Pulmonary artery endothelial cell (primary cell): ENCODE results near the gene PPP1R12C. TPM values are rescaled to one million over a fixed set of nuclear protein-coding genes. Genes with fewer than 3 reads are reported as not detected.

ENCODE experiments used
- DNase-seq: peaks from one replicate; pipeline ENCODE4 v3.0.0-alpha.2; 2011; ENCODE audit warnings: low read depth, low spot score
- total RNA-seq: library from RNA; depleted of rRNA; stranded (reverse); fragments of >200 nt; gene quantifications from 2 replicates; pipeline ENCODE4 v1.2.3, GENCODE V29; 2014

PPP1R12C gene
- total RNA-seq, 1 donor from 2014 or later: 34.8 TPM

DNA sequence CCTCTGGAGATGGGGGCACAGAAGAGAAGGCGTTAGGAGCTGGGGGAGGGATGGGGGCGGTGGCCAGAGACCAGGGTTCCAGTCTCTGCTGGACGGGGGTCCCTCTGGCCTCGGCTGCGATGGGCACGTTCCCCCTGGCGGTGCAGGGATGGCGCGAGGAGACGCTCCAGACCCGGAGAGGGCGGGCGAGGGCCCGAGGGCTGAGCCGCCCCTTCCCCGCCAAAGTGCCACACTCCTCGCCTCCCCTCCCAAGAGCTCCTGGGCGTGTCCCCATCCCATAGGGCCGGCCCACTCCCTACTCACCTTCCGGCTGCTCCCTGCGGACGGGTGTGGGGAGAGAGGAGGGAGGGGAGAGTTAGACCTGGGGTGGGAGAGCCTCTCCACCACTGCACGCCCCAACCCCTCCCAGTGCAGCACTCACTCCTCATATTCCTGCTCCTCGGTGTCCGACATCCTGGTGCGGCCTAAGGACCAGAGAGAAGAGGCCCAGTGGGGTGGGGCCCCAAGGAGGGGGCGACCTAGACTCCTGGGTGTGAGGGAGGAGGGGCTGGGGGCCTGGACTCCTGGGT lies 29.4 kb upstream of the PPP1R12C start:
- no peak for DNase-seq

DNA sequence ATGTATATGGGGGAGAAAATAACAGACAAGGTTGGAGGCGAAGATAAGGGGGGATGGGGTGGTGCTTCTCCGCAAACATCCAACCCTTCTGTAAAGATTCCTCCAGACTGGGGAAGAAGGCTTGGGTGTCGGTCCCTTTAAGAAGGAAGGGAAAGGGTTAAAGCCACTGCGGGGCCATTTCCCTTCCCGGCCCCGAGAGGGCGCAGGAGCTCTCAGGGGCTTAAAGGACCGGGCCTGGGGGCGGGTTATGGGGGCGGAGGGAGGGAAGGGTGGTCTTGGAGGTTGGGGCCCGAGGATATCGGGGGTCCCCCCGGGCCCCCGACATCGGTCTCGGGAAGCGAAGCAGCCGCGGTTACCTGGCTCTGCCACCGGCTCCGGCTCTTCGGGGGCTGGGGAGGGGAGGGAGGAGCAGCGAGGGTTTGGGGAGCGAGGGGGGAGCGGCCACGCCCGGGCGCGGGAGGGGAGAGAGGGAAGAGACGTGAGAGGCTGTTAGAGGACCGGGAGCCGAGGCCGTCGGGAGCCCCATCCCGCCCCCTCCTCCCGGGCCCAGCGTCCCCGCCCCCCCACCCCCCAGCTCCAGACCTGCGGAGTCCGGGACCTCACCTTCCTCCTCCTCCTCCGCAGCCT lies 28.8 kb upstream of the PPP1R12C start:
- no peak for DNase-seq

- no peak for DNase-seq
Measured at GRCh38 chr19:55145232-55145631, 27.8 kb upstream of the PPP1R12C start.

DNA sequence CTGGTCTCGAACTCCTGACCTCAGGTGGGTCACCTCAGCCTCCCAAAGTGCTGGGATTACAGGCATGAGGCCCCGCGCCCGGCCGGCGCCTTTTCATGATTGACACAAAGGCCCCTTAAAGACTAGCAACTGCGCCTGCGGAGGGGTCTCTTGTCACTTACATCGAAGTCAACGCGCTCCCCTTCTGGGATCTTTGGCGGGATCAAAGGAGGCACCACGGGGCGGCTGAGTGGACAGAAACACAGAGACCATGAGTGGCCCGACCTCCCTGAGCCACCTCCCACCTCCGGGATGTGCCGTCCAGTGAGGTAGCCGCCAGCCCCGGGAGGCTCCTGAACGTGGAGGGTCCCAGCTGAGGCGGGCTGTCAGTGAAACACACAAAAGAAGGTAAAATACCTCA lies 24.3 kb upstream of the PPP1R12C start:
- DNase-seq: no peak

- no peak for DNase-seq
Measured at GRCh38 chr19:55137915-55138314, 20.5 kb upstream of the PPP1R12C start.

DNA sequence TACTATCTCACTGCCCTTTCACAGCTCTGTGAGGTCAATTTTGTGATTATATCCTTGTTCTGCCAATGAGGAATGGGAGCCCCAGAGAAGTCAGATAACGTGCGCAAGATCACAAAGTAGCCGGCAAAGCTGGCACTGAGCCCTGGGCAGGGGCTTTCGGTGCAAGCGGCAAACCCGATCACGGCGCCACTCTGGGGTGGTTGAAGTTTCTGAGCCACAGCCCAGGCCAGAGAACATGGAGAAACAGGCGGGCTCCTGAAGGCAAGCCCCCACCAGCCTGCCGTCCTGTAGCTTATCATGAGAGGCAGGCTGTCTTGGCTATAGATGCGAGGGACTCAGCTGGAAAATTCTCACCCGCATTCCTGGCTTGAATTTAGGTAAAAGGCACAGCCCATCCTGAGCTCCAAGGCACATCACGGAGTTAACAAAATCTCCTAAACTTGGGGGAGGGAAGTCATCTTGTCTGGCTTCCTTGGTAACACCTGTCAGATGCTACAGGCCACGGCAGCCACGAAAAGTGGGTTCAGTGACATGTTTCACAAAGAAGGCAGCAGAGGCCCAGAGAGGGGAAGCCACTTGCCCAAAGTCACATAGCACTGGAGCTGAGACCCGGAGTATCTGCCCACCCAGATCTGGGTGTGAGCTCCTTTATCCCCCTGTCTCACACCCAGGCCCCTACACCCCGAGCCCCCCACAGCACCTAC lies 19.1 kb upstream of the PPP1R12C start:
- DNase-seq: no peak

DNA sequence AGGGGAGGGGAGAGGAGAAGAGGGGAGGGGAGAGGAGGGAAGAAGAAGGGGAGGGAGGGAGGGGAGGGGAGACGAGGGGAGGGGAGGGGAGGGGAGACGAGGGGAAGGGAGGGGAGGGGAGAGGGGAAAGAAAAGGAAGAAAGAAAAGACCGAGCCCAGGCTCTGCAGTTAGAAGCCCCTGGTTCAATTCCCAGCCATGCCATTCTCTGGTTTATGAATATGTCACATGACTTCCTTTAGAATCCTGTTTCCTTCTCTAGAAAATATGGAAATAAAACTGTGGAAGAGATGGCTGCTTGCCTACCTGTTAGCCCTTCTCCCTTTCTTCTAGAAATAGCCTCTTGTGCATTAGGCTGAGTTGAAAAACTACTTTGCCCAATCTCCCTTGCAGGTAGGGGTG lies 17.3 kb upstream of the PPP1R12C start:
- DNase-seq: no peak

GRCh38 chr19:55133639-55134444 lies 16.4 kb upstream of the PPP1R12C start:
- no peak for DNase-seq

DNA sequence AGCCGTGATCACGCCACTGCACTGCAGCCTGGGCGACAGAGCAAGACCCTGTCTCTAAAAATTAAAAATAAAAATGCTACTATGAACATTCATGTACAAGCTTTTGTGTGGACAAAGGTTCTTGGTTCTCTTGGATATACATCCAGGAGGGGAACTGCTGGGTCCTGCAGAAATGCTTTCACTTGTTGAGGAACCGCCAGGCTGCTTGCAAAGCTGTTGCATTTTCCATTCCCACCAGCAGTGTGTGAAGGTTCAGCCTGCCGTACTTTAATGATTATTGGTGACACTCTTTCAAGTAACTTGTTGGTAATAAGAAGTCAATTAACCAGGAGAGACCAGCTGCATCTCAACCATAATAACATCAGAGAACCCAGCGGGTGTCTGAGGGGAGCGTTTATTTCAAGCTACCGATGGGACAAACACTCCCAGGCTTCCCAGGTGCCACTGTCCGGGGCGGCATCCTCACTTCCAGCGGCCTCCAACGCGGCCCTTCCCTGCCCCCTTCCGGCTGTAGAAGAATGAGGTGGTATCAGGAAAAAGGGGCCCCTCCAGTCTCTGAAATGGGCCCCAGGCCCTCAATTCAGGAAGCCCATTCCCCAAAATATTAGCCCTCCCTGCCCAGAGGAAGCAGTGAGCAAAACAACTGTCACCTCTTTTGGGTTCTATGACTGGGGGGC lies 15.2 kb upstream of the PPP1R12C start:
- no peak for DNase-seq

GRCh38 chr19:55131421-55131820 lies 14.0 kb upstream of the PPP1R12C start:
- no peak for DNase-seq

DNA sequence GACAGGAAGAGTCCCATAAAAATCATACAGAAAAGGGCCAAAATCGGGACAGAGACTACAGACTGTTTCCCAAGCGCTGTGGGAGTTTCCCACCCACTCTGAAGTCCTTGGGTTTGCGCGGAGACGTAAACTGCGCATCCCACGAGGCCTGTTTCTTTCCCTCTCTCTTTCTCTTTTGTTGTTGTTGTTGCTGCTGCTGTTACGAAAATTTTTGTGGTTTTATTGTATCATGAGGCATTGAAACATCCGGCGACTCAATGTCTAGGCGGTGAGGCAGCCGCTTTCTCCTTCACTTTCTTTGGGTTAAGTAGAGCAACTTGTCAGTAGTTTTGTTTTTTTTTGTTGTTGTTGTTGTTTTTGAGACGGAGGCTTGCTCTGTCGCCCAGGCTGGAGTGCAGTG lies 1.6 kb upstream of the PPP1R12C start:
- no peak for DNase-seq

GRCh38 chr19:55118401-55118991 lies 1.1 kb upstream of the PPP1R12C start:
- DNase-seq: no peak

DNA sequence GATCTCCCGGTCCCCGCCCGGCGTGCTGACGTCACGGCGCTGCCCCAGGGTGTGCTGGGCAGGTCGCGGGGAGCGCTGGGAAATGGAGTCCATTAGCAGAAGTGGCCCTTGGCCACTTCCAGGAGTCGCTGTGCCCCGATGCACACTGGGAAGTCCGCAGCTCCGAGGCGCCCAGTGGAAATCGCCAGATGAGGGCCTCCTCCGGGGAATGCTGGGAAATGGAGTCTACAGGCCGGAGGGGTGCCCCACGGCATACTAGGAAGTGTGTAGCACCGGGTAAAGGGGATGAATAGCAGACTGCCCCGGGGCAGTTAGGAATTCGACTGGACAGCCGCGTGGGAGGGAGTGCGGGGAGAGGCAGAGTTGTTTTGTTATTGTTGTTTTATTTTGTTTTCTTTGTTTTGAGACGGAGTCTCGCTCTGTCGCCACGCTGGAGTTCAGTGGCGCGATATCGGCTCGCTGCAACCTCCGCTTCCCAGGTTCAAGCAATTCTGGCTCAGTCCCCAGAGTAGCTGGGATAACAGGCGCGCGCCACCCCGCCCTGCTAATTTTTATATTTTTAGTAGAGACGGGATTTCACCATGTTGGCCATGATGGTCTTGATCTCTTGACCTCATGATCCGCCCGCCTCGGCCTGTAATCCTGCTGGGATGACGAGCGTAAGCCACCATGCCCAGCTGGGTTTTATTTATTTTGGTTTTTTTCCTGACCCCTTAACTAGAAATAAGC lies 390 bp upstream of the PPP1R12C start:
- DNase-seq: peak; percentile 97

GRCh38 chr19:55116232-55116858 lies 1.1 kb downstream of the PPP1R12C start:
- DNase-seq: no peak

GRCh38 chr19:55115446-55116065 lies 1.9 kb downstream of the PPP1R12C start:
- no peak for DNase-seq

DNA sequence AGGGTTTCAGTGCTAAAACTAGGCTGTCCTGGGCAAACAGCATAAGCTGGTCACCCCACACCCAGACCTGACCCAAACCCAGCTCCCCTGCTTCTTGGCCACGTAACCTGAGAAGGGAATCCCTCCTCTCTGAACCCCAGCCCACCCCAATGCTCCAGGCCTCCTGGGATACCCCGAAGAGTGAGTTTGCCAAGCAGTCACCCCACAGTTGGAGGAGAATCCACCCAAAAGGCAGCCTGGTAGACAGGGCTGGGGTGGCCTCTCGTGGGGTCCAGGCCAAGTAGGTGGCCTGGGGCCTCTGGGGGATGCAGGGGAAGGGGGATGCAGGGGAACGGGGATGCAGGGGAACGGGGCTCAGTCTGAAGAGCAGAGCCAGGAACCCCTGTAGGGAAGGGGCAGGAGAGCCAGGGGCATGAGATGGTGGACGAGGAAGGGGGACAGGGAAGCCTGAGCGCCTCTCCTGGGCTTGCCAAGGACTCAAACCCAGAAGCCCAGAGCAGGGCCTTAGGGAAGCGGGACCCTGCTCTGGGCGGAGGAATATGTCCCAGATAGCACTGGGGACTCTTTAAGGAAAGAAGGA lies 2.8 kb downstream of the PPP1R12C start:
- DNase-seq: no peak

- DNase-seq: peak; percentile 79
Measured at GRCh38 chr19:55113570-55114039, 3.8 kb downstream of the PPP1R12C start.

DNA sequence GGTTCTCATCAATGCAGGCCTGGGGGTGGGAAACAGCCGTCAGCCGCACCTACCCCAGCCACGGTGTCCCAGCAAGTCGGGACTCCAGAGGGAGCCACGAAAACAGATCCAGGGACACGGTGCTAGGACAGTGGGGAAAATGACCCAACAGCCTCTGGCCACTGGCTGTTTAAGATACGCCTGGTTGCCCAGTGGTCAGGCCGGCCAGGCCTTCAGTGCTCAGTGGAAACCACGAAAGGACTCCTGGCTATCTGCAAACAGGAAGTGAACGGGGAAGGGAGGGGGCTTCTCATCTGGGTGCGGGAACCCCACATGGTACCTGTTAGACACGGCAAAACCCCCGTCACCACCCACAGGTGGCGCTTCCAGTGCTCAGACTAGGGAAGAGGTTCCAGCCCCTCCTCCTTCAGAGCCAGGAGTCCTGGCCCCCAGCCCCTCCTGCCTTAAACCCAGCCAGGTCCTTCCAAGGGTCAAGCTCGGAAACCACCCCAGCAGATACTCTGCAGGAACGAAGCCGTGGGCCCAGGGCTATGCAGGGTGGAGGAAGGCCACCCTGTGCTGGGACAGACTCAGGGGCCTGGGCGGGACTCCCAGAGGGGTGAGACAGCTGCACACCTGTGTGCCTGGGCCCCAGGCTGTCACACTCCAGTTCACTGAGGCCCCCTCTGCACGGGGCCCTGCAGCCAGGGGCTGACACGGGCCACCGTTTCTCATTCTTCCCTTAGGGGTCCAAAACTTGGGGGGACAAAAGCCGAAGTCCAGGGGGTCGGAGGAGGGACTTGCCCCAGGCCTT lies 4.5 kb downstream of the PPP1R12C start:
- no peak for DNase-seq
